ENCODE measurements around the gene SPDYE2B. TPM values are rescaled to one million over a fixed set of nuclear protein-coding genes. Genes with fewer than 3 reads are reported as not detected.
"Not testable (repeated sequence)": the region's sequence is repeated elsewhere in the genome, so short reads cannot be mapped to it uniquely, and the experiment has no call there.

SPDYE2B gene
- total RNA-seq, 2 experiments from 2014 or later = not detected

GRCh38 chr7:102643404-102643803 lies 6.7 kb upstream of the SPDYE2B start:
- H3K9me3 Mint-ChIP-seq; ATAC-seq (ENCODE audit: poor library complexity); CTCF ChIA-PET; H3K27me3 Mint-ChIP-seq; H3K36me3 ChIP-seq (ENCODE audit: insufficient read depth, low read length); H3K36me3 Mint-ChIP-seq (ENCODE audit: low read depth); intact Hi-C loops (cut with DNase I, micrococcal nuclease); H3K9me3 ChIP-seq (ENCODE audit: control insufficient read depth in 1 of 2, insufficient read depth in 1 of 2, low read length in 2 of 2); H3K4me1 ChIP-seq (ENCODE audit: insufficient read depth, low read length); H3K4me1 Mint-ChIP-seq (ENCODE audit: low read depth); H3K27ac Mint-ChIP-seq; DNase-seq; H3K4me3 Mint-ChIP-seq; H3K4me3 ChIP-seq (ENCODE audit: low read length); H3K27me3 ChIP-seq (ENCODE audit: control insufficient read depth in 1 of 2, insufficient read depth in 2 of 2, low read length in 2 of 2); POLR2A ChIA-PET; H3K27ac ChIP-seq (ENCODE audit: low read depth in 1 of 2, low read length in 2 of 2): not testable (repeated sequence)

GRCh38 chr7:102647813-102648212 lies 2.3 kb upstream of the SPDYE2B start:
- POLR2A ChIA-PET; H3K4me1 Mint-ChIP-seq (ENCODE audit: low read depth); H3K9me3 Mint-ChIP-seq; H3K9me3 ChIP-seq (ENCODE audit: control insufficient read depth in 1 of 2, insufficient read depth in 1 of 2, low read length in 2 of 2); H3K36me3 ChIP-seq (ENCODE audit: insufficient read depth, low read length); H3K27ac ChIP-seq (ENCODE audit: low read depth in 1 of 2, low read length in 2 of 2); H3K27ac Mint-ChIP-seq; H3K27me3 Mint-ChIP-seq; ATAC-seq (ENCODE audit: poor library complexity); H3K4me3 ChIP-seq (ENCODE audit: low read length); H3K4me3 Mint-ChIP-seq; H3K4me1 ChIP-seq (ENCODE audit: insufficient read depth, low read length); H3K27me3 ChIP-seq (ENCODE audit: control insufficient read depth in 1 of 2, insufficient read depth in 2 of 2, low read length in 2 of 2); H3K36me3 Mint-ChIP-seq (ENCODE audit: low read depth); CTCF ChIA-PET; intact Hi-C loops (cut with DNase I, micrococcal nuclease): not testable (repeated sequence)
- peak in 1 of 14 experiments; percentile 27 for DNase-seq

- H3K4me3 Mint-ChIP-seq; H3K36me3 Mint-ChIP-seq (ENCODE audit: low read depth); H3K9me3 ChIP-seq (ENCODE audit: control insufficient read depth in 1 of 2, insufficient read depth in 1 of 2, low read length in 2 of 2); CTCF ChIA-PET; H3K27ac Mint-ChIP-seq; intact Hi-C loops (cut with DNase I, micrococcal nuclease); H3K4me3 ChIP-seq (ENCODE audit: low read length); POLR2A ChIA-PET; H3K4me1 Mint-ChIP-seq (ENCODE audit: low read depth); H3K9me3 Mint-ChIP-seq; ATAC-seq (ENCODE audit: poor library complexity); H3K36me3 ChIP-seq (ENCODE audit: insufficient read depth, low read length); H3K27me3 Mint-ChIP-seq; H3K27ac ChIP-seq (ENCODE audit: low read depth in 1 of 2, low read length in 2 of 2); H3K27me3 ChIP-seq (ENCODE audit: control insufficient read depth in 1 of 2, insufficient read depth in 2 of 2, low read length in 2 of 2); H3K4me1 ChIP-seq (ENCODE audit: insufficient read depth, low read length): not testable (repeated sequence)
- DNase-seq = peak in 1 of 14 experiments; percentile 15
These were observed 14.6 kb downstream of the SPDYE2B start for GRCh38 chr7:102664765-102665164.

- DNase-seq; H3K27ac ChIP-seq (ENCODE audit: low read depth in 1 of 2, low read length in 2 of 2); H3K27me3 ChIP-seq (ENCODE audit: control insufficient read depth in 1 of 2, insufficient read depth in 2 of 2, low read length in 2 of 2); H3K27me3 Mint-ChIP-seq; ATAC-seq (ENCODE audit: poor library complexity); H3K36me3 Mint-ChIP-seq (ENCODE audit: low read depth); H3K36me3 ChIP-seq (ENCODE audit: insufficient read depth, low read length); H3K4me3 ChIP-seq (ENCODE audit: low read length); H3K9me3 Mint-ChIP-seq; intact Hi-C loops (cut with DNase I, micrococcal nuclease); H3K4me1 Mint-ChIP-seq (ENCODE audit: low read depth); H3K9me3 ChIP-seq (ENCODE audit: control insufficient read depth in 1 of 2, insufficient read depth in 1 of 2, low read length in 2 of 2); H3K4me3 Mint-ChIP-seq; H3K27ac Mint-ChIP-seq; POLR2A ChIA-PET; CTCF ChIA-PET; H3K4me1 ChIP-seq (ENCODE audit: insufficient read depth, low read length): not testable (repeated sequence)
These were observed 16.7 kb downstream of the SPDYE2B start for GRCh38 chr7:102666850-102667249.

GRCh38 chr7:102667523-102667922 lies 17.4 kb downstream of the SPDYE2B start:
- H3K36me3 Mint-ChIP-seq (ENCODE audit: low read depth); CTCF ChIA-PET; H3K4me3 ChIP-seq (ENCODE audit: low read length); H3K27me3 ChIP-seq (ENCODE audit: control insufficient read depth in 1 of 2, insufficient read depth in 2 of 2, low read length in 2 of 2); H3K4me1 ChIP-seq (ENCODE audit: insufficient read depth, low read length); H3K27me3 Mint-ChIP-seq; ATAC-seq (ENCODE audit: poor library complexity); H3K9me3 ChIP-seq (ENCODE audit: control insufficient read depth in 1 of 2, insufficient read depth in 1 of 2, low read length in 2 of 2); H3K36me3 ChIP-seq (ENCODE audit: insufficient read depth, low read length); intact Hi-C loops (cut with DNase I, micrococcal nuclease); POLR2A ChIA-PET; H3K27ac Mint-ChIP-seq; H3K27ac ChIP-seq (ENCODE audit: low read depth in 1 of 2, low read length in 2 of 2); H3K4me3 Mint-ChIP-seq; H3K4me1 Mint-ChIP-seq (ENCODE audit: low read depth); H3K9me3 Mint-ChIP-seq: not testable (repeated sequence)
- peak in 1 of 14 experiments; percentile 14 for DNase-seq

GRCh38 chr7:102671166-102671955 lies 21.2 kb downstream of the SPDYE2B start, which contains the start of gene POLR2J2:
Gene POLR2J2 (minus strand): TSS chr7:102671663. CDS start chr7:102671601, 62 bp downstream.
- DNase-seq = peak in 6 of 14 experiments; percentile 3 to 98 (median 60)
- H3K4me1 ChIP-seq (ENCODE audit: insufficient read depth, low read length); CTCF ChIA-PET; H3K4me1 Mint-ChIP-seq (ENCODE audit: low read depth); intact Hi-C loops (cut with DNase I, micrococcal nuclease); H3K27ac ChIP-seq (ENCODE audit: low read depth in 1 of 2, low read length in 2 of 2); H3K36me3 Mint-ChIP-seq (ENCODE audit: low read depth); H3K4me3 ChIP-seq (ENCODE audit: low read length); H3K36me3 ChIP-seq (ENCODE audit: insufficient read depth, low read length); H3K27me3 Mint-ChIP-seq; H3K9me3 Mint-ChIP-seq; H3K9me3 ChIP-seq (ENCODE audit: control insufficient read depth in 1 of 2, insufficient read depth in 1 of 2, low read length in 2 of 2); POLR2A ChIA-PET; H3K27me3 ChIP-seq (ENCODE audit: control insufficient read depth in 1 of 2, insufficient read depth in 2 of 2, low read length in 2 of 2): not testable (repeated sequence)
- peak within 1 kb of the TSS; percentile 95 for H3K4me3 Mint-ChIP-seq
- ATAC-seq (ENCODE audit: poor library complexity) = peak; percentile 90
- H3K27ac Mint-ChIP-seq = peak within 1 kb of the TSS; percentile 93

GRCh38 chr7:102671956-102672307 lies 21.8 kb downstream of the SPDYE2B start:
- DNase-seq; CTCF ChIA-PET; H3K9me3 ChIP-seq (ENCODE audit: control insufficient read depth in 1 of 2, insufficient read depth in 1 of 2, low read length in 2 of 2); ATAC-seq (ENCODE audit: poor library complexity); intact Hi-C loops (cut with DNase I, micrococcal nuclease); H3K36me3 Mint-ChIP-seq (ENCODE audit: low read depth); H3K4me3 Mint-ChIP-seq; H3K4me3 ChIP-seq (ENCODE audit: low read length); POLR2A ChIA-PET; H3K9me3 Mint-ChIP-seq; H3K27me3 ChIP-seq (ENCODE audit: control insufficient read depth in 1 of 2, insufficient read depth in 2 of 2, low read length in 2 of 2); H3K4me1 ChIP-seq (ENCODE audit: insufficient read depth, low read length); H3K27ac ChIP-seq (ENCODE audit: low read depth in 1 of 2, low read length in 2 of 2); H3K27me3 Mint-ChIP-seq; H3K36me3 ChIP-seq (ENCODE audit: insufficient read depth, low read length); H3K4me1 Mint-ChIP-seq (ENCODE audit: low read depth): not testable (repeated sequence)
- H3K27ac Mint-ChIP-seq = peak overlapping the region; percentile 93

All from CD4-positive, alpha-beta T cell (primary cell).